SU-DHL-6 (cell line): ENCODE data around the gene SLC19A1.

Experiments used
- CTCF ChIP-seq: fragments of 200-600 bp; sonication (generic); IDR thresholded peaks from one replicate; pipeline ENCODE4 v1.5.1; 2017; ENCODE audit warnings: antibody characterized with exemption, mild to moderate bottlenecking, low read length, moderate library complexity; ENCODE audit not compliant: insufficient read depth, poor library complexity, severe bottlenecking
- EZH2phosphoT487 ChIP-seq: fragments of 200-600 bp; sonication (generic), shearing (Covaris generic); conservative IDR thresholded peaks from 2 replicates; pipeline ENCODE4 v1.6.1; 2018; ENCODE audit warnings: mild to moderate bottlenecking, antibody characterized with exemption, low read length, moderate library complexity, mixed read lengths

GRCh38 chr21:45538381-45539045 is 3.7 kb downstream of the SLC19A1 start:
- no peak for TF ChIP-seq CTCF
- TF ChIP-seq EZH2phosphoT487 = no peak
